Tibial artery (tissue), 4 donors: ENCODE data around the gene PRDM5.

Experiments used
- DNase-seq, 2 donors: peaks; one replicate each; pipeline ENCODE4 v3.0.0-alpha.2; 2019
- H3K27ac ChIP-seq, 2 donors: fragments of 200-600 bp; sonication (generic) in 1 of 2; 1 replicate in 1 of 2; 2 replicates in 1 of 2; pipeline ENCODE4 v1.5.1; 2018 to 2019; ENCODE audit warnings: mild to moderate bottlenecking in 1 of 2
- H3K27me3 ChIP-seq, 2 donors: fragments of 200-600 bp; sonication (generic) in 1 of 2; one replicate each; pipeline versions ENCODE4 v1.5.1 to v1.6.0; 2016 to 2019
- H3K36me3 ChIP-seq, 3 donors: fragments of 200-600 bp; sonication (generic) in 2 of 3; one replicate each; pipeline ENCODE4 v1.5.1; 2016 to 2019; ENCODE audit warnings: mild to moderate bottlenecking in 2 of 3
- H3K4me1 ChIP-seq, 4 donors: fragments of 200-600 bp; sonication (generic) in 2 of 4; 1 replicate in 3 of 4; 2 replicates in 1 of 4; pipeline ENCODE4 v1.5.1; 2016 to 2019
- H3K4me3 ChIP-seq, 2 donors: fragments of 200-600 bp; sonication (generic) in 1 of 2; 1 replicate in 1 of 2; 2 replicates in 1 of 2; pipeline ENCODE4 v1.5.1; 2018 to 2019; ENCODE audit warnings: mild to moderate bottlenecking in 2 of 2
- H3K9me3 ChIP-seq, 3 donors: fragments of 200-600 bp; sonication (generic) in 1 of 3; one replicate each; pipeline ENCODE4 v1.5.1; 2016 to 2019
- CTCF ChIP-seq, 2 experiments: fragments of 200-600 bp in 1 of 2; fragments of 450-650 bp in 1 of 2; IDR thresholded peaks; one replicate each; pipeline ENCODE4 v1.5.1; 2017 to 2019; ENCODE audit warnings: antibody characterized with exemption in 2 of 2, mild to moderate bottlenecking in 1 of 2, moderate library complexity in 1 of 2
- intact Hi-C: fragments of 100-400 bp; cut with DNase I; formaldehyde crosslinking; loops from one replicate; pipeline ENCODE4 v1.15.0; 2023; ENCODE audit warnings: low total_unique reads

Gene PRDM5

DNA sequence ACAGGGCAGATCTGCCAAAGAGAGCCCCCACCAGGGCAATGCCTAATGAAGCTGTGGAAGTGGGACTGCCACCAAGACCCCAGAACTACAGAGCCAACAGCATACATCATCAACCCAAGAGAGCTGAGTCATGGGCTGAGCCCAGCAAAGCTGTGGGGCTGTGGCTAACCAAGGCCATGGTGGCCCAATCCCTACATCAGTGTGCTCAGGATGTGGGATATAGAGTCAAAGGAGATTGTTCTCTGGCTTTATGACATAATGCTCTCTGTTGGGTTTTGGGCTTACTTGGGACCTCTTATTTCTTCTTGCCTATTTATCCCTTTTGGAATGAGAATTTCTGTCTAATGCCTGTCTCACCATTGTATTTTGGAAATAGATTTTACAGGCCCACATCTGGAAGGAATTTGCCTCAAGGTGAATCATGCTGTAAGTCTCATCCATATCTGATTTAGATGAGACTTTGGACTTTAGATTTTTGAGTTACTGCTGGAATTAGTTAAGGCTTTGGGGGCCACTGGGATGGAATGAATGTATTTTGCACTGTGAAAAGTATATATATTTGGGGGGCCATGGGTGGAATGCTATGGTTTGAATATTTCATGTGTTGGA, 5.4 kb upstream of the PRDM5 start:
- H3K27ac ChIP-seq: no peak overlapping the region
- no peaks in the 10 kb centered on the region for H3K36me3 ChIP-seq
- no peaks in the 10 kb centered on the region for H3K27me3 ChIP-seq
- DNase-seq: no peak
- intact Hi-C loops: no loop called here
- no peaks in the 10 kb centered on the region for H3K4me1 ChIP-seq
- H3K4me3 ChIP-seq: no peak overlapping the region
- no peaks in the 10 kb centered on the region for H3K9me3 ChIP-seq
- no peak for TF ChIP-seq CTCF (IDR thresholded peaks at IDR 0.05)

DNA sequence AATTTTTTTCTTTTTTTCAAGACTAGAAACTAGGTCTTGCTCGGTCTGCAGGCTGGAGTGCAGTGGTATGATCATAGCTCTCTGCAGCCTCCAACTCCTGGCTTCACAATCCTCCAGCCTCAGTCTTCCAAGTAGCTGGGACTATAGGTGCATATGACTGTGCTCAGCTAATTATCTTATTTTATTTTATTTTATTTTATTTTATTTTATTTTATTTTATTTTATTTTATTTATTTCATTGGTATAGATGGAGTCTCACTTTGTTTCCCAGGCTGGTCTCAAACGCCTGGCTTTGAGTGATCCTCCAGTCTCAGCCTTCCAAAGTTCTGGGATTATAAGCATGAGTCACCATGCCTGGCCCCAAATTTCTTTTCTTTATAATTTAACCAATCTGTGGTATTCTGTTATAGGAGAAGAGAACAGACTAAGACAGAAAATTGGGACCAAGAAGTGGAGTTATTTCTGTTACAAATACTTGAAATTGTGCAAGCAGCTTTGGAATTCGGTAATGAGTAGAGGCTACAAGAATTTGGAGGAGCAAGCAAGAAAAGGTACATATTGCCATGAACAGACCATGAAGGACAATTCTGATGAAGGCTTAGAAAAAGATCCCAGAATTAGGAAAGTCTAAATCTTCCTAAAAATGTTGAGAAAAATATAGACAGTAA, 4.0 kb upstream of the PRDM5 start:
- Histone ChIP-seq H3K9me3 (no peaks in the 10 kb centered on the region), H3K27me3 (no peaks in the 10 kb centered on the region), H3K27ac (no peak overlapping the region), H3K4me1 (peaks cover 0 to 2% (median 0%) of the 10 kb centered on the region in 4 donors), H3K4me3 (no peak overlapping the region), H3K36me3 (no peaks in the 10 kb centered on the region)
- intact Hi-C loops: no loop called here
- DNase-seq: no peak
- no peak for TF ChIP-seq CTCF (IDR thresholded peaks at IDR 0.05)

GRCh38 chr4:120924931-120925330, 2.4 kb upstream of the PRDM5 start:
- intact Hi-C loops: loop anchor here (5.0 kb wide), 1 partner anchor 147 kb away; the partner anchor contains the start of gene NDNF
- no peak for TF ChIP-seq CTCF (IDR thresholded peaks at IDR 0.05)

DNA sequence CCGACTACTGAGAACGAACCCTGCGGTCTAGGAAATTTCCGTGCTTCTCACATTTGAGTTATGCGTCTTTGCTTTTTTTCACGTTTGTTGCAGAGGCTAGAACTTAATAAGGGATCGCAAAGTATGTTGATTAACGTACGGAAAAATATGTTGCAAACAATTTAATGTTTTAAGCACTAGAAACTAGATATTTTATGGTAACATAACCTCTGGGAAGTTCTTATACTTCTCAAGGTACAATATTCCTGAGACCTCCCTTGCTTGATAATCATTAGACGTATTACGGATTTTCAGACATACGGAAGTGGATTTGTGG, 639 bp upstream of the PRDM5 start:
- H3K36me3 ChIP-seq: no peaks in the 10 kb centered on the region
- H3K4me1 ChIP-seq: peaks cover 0 to 22% (median 0%) of the 10 kb centered on the region in 4 donors
- no peak for DNase-seq
- intact Hi-C loops: loop anchor here (5.0 kb wide), 1 partner anchor 149 kb away; the partner anchor contains the start of gene NDNF
- peak overlapping the region; percentile 89 to 92 for H3K27ac ChIP-seq
- H3K9me3 ChIP-seq: no peaks in the 10 kb centered on the region
- H3K27me3 ChIP-seq: no peaks in the 10 kb centered on the region
- no peak for TF ChIP-seq CTCF (IDR thresholded peaks at IDR 0.05)
- H3K4me3 ChIP-seq: peak overlapping the region; percentile 78 to 81

More at GRCh38 chr4:120924931-120925330, 2.4 kb upstream of the PRDM5 start:
- no peak overlapping the region for H3K27ac ChIP-seq
- H3K9me3 ChIP-seq: no peaks in the 10 kb centered on the region
- no peaks in the 10 kb centered on the region for H3K27me3 ChIP-seq
- H3K4me1 ChIP-seq: peaks cover 0 to 15% (median 0%) of the 10 kb centered on the region in 4 donors
- no peak overlapping the region for H3K4me3 ChIP-seq
- DNase-seq: no peak
- no peaks in the 10 kb centered on the region for H3K36me3 ChIP-seq

DNA sequence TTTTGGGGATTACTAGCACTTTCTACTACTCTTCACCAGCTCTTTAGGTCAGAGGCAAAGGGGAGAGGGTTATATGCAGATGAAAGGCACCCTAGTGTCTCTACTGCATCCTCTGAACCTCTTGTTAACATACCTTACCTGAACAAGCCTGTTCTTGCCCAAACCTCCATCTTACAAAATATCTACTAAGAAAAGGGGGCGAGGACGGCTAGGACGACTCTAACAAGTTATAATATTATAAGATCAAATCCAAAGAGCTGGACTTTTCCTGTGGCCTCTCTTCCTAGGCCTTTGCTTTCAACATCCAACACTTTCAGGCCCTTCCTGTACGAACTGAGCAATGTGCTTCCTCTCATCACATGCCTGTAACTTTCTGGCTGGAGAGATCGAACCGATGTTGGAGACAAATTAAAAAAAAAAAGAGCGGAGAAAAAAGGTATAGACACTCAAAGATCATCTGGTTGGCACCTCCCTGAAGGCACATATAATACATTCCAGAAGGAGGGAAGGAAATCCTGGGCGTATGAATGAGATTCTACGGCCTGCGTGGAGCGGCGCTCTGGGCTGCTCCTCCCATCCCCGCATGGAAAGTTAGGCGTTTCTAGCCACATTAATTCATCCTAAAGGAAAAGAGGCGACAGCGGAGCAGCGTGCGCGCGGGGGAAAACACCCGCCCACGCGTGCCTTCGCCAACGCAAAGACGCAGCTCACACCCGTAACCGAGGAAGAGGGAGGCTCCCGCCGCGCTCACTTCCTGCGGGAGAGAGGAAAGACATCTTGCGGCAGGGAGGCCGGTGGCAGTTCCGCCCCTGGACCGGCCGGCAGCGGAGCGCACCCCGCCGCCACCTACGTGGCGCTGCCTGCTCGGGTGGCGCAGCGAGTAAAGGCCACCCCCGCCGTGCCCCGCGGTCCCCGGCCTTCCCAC, 808 bp downstream of the PRDM5 start:
- no peaks in the 10 kb centered on the region for H3K9me3 ChIP-seq
- no peak for TF ChIP-seq CTCF (IDR thresholded peaks at IDR 0.05)
- no peaks in the 10 kb centered on the region for H3K27me3 ChIP-seq
- intact Hi-C loops: loop anchor here (5.0 kb wide), 1 partner anchor 151 kb away; the partner anchor contains the start of gene NDNF
- peak; percentile 65 to 80 for DNase-seq
- H3K27ac ChIP-seq: peak overlapping the region; percentile 89 to 92
- H3K4me3 ChIP-seq: peak overlapping the region; percentile 78 to 81
- H3K4me1 ChIP-seq: peaks cover 0 to 22% (median 0%) of the 10 kb centered on the region in 4 donors
- H3K36me3 ChIP-seq: no peaks in the 10 kb centered on the region
